ENCODE measurements around the gene UROC1.

The UROC1 gene

DNA sequence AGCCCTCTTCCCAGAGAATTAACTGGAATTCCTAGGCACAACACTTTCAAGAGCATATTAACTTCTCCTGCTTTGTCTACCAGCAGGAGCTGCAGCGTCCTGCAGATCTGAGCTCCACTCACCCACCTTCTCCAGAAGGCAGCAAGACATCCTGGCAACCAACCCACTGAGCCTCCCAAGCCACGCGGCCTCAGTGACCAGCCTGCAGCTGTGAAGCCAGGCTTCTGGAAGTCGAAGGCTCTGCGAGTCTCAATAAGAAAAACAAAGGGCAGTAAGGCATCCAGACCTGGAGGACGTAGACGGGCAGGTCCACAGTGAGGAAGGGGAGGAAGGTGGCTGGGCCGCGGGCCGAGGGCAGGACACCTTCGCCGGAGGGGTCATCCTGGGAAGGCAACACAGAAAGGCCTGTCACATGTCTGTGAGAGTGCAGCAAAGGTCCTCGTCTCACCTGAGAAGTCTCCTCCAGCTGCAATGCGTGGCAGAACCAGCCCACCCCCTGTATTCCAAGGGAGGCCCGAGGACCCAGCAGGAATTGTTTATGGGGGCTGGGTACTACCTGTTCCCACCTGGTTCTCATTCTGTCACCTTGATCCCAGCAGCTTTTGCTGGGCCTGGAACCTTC, 78.1 kb downstream of the UROC1 start:
- DNase-seq = no peak

DNA sequence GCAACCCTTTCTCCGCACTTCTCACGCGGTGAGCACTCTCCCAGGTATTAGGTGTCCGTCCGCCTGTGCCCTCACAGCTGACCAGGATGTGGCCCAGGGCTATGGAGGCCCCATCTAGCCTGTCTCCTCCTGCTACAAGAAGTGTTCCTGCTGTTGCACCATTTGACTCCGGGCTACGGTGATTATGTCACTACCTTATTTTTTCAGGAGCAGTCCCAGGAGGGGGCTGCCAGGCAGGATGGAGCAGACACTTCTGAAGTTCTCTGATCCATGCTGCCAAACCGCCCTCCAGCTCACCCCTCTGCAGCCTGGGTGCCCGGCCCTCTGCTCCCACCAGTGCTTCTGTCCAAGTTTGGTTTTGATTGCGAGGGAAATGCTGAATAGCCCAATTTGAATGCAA, 78.8 kb downstream of the UROC1 start:
- no peak for DNase-seq

DNA sequence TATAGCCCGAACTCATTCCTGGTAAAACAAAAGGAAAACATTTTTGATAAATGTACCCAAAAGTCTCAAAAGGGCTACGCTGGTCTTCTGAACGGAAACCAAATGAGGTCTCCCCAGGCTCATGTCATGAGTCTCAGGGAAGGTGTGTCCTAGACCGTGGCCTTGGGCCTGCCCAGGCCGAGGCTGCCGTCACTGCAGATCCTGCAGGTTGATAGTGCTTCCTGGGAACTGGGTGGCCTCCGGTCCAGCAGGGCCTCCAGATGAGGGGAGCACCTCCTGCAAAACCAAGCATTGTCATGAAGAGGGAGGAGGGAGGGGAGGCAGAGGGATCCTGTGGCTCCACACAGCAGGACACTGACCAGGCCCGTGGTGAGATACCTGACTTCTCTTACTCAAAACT, 79.4 kb downstream of the UROC1 start:
- no peak for DNase-seq

DNA sequence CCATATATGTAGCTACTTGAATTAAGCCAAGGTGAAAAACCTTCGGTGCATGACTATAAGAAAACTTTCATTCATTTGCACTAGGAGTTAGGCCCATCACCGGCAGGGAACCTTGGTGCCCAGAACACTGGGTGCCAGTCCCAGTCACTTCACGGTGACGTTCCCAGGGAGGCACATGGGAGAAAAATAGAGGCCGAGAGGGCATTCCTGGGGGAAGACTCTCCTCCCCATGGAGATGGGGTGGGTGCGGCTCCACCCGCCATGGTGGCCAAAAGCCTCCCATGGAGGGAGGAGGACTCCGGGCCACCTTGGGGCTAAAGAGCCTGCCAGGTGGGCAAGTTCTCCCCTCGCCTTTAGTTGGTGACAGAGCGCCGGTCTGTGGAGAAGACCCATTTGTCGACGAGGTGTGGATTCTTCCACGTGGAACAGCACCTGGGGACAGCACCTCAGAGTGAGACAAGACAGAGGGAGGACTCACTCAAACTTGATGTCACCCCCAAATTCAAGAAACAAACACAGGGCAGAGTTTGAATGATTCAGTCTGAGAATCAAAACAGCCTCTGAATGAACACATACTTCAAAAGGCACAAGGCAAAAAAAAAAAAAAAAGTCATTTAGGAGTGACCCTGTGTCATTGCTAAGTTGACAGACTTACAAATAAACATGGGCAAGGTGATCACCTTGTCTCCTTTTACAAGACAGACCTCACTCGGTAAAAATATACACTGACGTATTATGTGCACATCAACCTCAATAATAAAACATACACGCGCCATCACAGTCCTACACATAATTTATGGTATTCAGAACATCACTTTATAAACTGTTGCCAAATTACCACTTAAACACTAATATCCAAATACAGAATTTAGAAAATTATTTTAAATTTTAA, 80.5 kb downstream of the UROC1 start:
- no peak for DNase-seq

DNA sequence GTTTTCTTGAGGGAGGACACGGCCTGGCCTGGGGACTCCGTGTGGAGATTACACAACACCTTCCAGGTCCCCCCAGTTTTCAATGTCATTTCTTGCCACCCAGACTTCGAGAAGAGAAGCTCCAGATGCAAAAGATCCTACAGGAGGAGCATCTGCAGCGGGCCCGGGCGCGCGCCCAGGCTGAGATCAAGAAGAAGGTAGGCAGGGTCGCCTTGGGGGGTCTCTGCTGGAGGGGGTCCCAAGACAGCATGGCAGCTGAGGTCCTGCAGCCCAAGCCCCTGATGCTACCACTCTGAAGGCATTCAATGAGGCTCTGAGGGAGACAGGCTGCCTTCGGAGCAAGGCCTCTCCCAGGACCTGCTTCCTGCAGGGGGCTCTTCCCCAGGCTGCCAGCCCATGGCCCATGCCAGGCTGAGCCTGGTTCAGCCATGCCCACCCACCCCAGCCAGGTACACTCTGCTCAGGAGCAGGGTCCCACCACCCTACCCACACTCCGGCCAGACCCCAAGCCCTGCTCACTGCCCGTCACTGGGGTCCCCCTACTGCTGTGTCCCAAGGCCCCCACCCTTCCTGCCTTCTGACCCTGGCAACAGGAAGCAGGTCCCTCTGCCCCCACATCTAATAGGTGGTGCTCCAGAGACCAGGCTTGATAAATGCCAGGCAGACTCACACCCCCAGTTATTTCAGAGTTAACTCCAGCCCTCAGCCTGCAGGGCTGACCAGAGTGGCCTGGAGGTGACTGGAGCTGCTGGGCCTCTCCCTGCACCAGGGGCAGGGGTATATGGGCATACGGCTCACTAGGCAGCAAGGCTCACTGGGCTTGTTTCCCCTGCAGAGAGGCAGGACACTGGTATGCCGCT, 81.9 kb downstream of the UROC1 start:
- DNase-seq = no peak

DNA sequence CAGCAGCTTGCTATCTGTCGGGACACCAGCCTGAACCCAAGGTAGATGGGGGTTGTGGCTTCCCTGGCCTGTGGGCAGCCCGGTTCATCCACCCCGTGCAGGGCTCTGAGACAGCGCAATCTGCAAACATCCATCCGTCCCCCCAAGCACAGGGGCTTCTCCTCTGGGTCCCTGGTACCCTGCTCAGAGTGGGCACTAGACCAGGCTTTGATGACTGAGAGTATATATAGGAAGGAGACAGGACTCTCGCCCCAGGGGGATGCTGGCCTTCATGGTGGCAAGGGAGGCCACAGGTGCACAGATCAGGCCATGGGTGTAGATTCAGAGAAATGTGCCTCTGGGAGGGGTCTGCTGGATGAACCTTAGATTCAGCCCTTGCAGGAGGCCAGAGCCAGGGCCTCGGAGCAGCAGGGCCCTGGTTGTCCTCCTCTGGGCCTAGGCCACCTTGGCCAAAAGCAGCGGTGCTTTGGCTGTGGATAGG, 82.6 kb downstream of the UROC1 start:
- DNase-seq = no peak

DNA sequence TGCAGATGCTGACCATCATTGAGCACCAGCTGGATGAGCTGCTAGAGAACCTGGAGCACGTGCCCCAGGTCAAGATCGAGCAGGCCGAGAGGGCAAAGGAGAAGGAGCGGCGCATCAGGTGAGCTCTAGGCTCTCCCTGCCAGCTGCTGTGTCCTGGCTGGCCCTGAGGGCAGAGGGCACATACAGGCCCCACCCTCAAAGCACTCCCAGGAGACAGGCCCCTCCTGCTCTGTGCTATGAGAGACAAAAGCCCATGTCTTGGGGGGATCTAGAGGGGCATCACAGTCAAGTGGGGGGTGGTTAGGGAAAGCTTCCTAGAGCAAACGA, 83.3 kb downstream of the UROC1 start:
- no peak for DNase-seq

DNA sequence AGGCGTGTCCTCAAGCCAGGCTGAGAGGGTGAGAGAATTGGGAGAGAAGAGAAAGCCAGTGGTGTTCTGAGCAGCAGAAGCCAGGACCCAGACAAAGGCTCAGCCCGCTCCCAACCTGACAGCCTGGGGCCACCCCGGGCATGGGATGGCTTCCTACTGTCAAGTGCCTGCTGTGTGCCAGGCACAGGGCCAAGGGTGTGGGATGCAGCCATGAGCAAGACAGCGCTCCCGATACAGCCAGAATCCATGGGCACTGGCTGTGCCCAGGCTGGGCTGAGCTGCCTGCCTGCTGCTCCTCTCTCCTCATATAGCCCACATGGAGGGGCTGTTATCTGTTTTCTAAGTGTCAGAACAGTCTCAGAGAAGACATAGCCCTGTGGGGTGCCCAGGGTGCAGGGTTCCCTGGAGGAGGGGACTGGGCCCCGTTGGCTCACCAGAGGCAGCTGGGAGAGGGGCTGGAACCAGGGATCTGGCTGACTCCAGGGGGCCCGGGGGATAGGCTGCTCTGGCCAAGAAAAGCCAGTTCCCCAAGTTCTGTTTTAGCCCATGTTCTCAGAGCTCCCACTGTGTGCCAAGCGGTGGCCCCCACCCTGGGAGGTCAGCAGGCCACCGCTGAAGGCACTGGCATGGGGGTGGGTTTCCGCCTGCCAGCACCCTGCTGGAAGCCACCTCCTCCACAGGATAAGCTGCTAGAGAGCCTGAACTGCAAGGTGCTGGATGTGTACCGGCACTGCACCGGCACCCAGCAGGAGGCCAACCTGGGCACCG, 83.9 kb downstream of the UROC1 start:
- no peak for DNase-seq

DNA sequence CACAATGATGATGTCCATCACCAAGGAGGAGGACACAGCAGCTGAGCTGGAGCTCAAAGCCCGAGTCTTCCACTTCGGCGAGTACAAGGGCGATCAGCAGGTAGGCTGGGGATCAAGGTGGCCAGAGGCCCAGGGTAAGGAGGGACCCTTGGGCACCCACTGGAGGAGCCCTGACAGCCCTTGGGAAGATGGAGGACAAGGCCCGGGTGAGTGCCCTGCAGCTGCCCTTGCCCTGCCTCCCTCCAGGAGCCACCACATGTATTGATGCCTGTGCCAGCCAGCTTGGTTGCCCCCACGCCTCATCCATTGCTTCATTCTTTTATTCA, 84.5 kb downstream of the UROC1 start:
- no peak for DNase-seq

DNA sequence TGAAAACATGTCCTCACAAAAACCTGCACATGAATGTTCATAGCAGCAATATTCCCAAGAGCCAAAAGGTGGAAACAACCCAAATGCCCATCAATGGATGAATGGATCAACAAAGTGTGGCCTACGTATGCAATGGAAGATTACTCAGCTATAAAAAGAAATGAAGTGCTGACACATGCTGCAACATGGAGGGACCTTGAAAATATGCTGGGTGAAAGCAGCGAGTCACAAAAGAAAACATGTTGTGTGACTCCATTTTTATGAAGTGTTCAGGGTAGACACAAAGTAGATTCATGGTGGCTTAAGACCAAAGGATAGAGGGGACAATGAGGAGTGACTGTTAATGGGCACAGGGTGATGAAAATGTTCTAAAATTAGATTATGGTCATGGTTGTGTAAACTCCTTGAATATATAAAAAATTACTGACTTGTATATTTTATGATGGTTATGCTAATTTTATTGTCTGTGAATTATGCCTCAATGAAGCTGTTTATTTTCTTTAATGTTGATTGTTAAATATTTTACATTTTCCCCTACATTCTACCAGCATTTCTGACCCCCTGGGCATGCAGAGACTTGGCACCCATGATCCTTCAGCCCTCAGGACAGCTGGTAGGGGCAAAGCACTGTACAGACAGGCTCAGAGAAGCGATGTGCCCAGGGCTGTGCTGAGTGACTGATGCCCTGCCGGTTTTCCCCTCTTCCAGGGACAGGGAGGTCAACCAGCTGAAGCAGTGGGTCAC, 85.0 kb downstream of the UROC1 start:
- DNase-seq = no peak
